ENCODE measurements around the gene FCER2.

FCER2 gene

DNA sequence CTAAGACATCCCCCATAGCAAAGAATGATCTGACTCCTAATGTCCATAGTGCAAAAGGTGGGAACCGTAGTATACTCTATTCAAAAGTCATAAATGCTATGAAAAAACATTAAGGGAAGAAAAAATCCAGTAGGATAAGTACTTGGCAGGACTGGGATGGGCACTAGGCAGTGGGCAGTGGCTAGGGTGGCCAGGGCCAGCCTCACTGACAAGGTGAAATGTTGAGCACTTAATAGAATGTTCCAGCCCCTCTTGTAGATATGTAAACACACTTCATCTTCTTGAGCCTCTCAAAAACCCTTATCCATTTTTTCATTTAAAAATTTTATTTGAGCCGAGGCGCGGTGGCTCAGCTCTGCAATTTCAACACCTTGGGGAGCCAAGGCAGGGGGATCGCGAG lies 31.4 kb upstream of the FCER2 start:
- TF ChIP-seq, protein P1, sequence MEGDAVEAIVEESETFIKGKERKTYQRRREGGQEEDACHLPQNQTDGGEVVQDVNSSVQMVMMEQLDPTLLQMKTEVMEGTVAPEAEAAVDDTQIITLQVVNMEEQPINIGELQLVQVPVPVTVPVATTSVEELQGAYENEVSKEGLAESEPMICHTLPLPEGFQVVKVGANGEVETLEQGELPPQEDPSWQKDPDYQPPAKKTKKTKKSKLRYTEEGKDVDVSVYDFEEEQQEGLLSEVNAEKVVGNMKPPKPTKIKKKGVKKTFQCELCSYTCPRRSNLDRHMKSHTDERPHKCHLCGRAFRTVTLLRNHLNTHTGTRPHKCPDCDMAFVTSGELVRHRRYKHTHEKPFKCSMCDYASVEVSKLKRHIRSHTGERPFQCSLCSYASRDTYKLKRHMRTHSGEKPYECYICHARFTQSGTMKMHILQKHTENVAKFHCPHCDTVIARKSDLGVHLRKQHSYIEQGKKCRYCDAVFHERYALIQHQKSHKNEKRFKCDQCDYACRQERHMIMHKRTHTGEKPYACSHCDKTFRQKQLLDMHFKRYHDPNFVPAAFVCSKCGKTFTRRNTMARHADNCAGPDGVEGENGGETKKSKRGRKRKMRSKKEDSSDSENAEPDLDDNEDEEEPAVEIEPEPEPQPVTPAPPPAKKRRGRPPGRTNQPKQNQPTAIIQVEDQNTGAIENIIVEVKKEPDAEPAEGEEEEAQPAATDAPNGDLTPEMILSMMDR (IDR thresholded peaks at IDR 0.05; ENCODE audit: low read depth, low read length): no peak
- no peak overlapping the region for H3K4me3 ChIP-seq (replicated peaks in 1 of 2; ENCODE audit: low read depth in 2 of 2, low read length in 2 of 2)
- no peak for DNase-seq (ENCODE audit: low read depth in 2 of 2)

DNA sequence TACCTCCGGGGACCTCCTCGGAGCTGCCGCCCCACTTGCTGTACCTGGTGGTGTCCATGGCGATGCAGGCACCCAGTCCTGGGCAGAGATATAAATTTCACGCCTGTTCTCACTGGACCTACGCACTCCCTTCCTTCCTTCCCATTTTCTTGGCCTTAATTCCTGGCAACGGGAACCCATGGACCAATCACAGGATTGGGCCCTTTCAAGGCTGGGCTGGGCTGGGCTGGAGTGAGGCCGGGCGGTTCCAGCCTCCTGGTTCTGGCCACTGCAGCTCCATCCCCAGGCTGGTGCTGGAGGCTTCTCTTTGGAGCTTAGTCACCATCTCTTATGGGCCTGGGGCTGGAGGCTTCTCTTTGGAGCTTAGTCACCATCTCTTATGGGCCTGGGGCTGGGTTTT lies 30.1 kb upstream of the FCER2 start, which contains the start of gene CLEC4G:
CLEC4G (minus strand) TSS at position 66 of the 400 bp plus-strand sequence; CDS start at position 58, 8 bp downstream.
- DNase-seq (ENCODE audit: low read depth in 2 of 2): no peak
- H3K4me3 ChIP-seq (replicated peaks in 1 of 2; ENCODE audit: low read depth in 2 of 2, low read length in 2 of 2): no peak within 1 kb of the TSS
- TF ChIP-seq, protein P1 (IDR thresholded peaks at IDR 0.05; ENCODE audit: low read depth, low read length): no peak

DNA sequence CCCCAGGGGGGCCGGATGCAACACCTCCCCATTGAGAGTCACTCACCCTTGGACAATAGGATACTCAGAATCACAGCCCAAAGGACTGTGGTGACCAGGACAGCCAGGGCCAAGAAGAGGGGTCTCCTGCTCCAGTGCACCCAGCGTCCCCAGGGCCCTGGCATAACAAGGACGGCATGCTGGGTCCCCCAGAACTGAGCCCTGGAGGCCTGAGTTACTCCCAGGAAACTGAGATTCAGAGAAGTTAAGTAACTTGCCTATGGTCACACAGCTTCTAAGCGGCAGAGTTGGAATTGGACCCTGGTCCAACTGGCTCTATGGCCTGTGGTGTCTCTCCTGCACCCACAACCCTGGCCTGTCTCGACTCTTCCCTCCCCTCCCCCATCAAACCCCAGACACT lies 29.7 kb upstream of the FCER2 start:
- H3K4me3 ChIP-seq (replicated peaks in 1 of 2; ENCODE audit: low read depth in 2 of 2, low read length in 2 of 2): no peak overlapping the region
- TF ChIP-seq, protein P1 (IDR thresholded peaks at IDR 0.05; ENCODE audit: low read depth, low read length): no peak
- DNase-seq (ENCODE audit: low read depth in 2 of 2): no peak

DNA sequence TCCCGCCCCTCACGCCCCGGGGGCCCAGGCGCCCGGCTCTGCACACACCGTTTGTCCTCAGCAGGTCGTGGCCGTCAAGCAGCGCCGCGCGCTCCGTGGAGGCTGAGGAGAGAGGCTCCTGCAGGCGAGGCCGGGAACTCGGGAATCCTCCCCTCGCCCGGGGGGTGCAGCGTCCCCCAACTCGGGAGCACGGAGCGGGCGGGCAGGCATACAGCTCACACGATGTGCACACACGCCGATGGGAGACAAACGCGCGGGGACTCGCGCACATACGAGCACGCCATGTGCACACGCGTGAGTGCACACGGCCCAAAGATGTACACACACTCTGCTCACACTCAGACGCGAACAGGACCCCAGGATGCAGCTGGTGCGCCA lies 29.3 kb upstream of the FCER2 start:
- DNase-seq (ENCODE audit: low read depth in 2 of 2): no peak
- TF ChIP-seq, protein P1 (IDR thresholded peaks at IDR 0.05; ENCODE audit: low read depth, low read length): no peak

DNA sequence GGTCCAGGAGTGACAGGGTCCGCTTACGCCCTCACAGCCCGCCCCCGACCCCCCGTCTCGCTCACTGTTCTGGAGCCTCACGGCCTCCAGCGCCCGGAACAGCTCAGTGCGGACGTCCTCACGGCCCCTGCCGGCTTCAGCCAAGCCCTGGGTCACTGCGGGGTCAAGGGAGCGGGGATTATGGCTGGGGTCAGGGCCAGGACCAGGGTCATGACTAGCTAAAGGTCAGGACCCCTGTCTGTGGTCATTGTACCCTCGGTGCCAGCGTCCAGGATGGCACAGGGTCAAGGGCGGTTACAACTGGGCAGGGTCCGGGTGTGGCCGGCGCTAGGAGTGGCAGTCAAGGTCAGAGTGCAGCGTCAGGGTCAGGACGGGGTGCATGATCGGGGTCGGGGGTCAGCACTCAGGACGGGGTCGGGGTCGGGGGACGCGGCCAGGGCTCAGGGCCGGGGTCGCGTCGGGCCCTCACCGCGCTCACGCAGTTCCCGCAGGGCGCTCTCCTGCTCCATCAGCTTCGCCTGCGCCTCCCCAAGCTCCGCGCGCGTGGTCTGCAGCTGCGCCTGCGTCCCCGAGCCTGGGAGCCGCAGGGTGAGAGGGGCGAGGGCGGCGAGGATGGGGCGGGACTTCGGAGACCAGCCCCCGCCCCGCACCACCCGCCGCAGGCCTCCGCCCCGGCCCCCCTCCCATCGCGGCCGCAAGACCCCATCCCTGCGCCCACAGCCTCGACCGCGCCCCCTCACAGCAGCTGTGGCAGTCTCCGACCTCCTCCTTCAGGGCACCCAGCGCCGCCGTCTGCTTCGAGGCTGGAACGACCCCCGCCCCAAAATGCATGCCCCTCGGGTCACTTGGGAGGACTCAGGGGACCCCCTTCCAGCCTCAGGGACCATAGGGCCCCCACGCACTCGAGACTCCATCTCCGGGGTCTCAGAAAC lies 28.6 kb upstream of the FCER2 start:
- H3K4me3 ChIP-seq (replicated peaks in 1 of 2; ENCODE audit: low read depth in 2 of 2, low read length in 2 of 2): no peak overlapping the region

More for the DNA sequence above, 29.3 kb upstream of the FCER2 start:
- H3K4me3 ChIP-seq (replicated peaks in 1 of 2; ENCODE audit: low read depth in 2 of 2, low read length in 2 of 2): no peak overlapping the region

DNA sequence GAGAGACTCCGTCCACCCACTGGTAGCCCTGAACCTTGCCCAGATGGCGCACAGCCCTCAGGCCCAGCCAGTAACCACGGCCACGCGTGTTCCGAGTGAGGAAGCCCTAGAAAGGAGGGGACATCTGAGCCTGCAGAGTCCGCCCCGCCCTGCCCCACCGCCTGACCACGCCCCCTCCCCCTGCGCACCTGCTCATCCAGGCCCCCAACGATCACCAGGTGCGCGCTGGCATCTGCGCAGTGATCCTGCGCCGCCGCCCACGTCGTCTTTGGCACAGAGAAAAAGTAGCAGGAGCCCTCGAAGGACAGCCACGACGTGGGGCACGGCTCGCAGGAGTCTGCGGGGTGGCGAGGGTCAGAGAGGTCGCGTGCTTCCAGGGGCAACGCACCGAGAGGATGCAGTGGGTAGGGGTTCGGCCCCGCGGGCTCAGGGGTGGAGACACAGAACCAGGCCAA lies 27.9 kb upstream of the FCER2 start:
- TF ChIP-seq, protein P1 (IDR thresholded peaks at IDR 0.05; ENCODE audit: low read depth, low read length): no peak
- H3K4me3 ChIP-seq (replicated peaks in 1 of 2; ENCODE audit: low read depth in 2 of 2, low read length in 2 of 2): no peak overlapping the region
- no peak for DNase-seq (ENCODE audit: low read depth in 2 of 2)

More for the DNA sequence above, 28.6 kb upstream of the FCER2 start:
- TF ChIP-seq, protein P1 (IDR thresholded peaks at IDR 0.05; ENCODE audit: low read depth, low read length): no peak
- no peak for DNase-seq (ENCODE audit: low read depth in 2 of 2)

Data from cardiac fibroblast (primary cell).